Common myeloid progenitor, CD34-positive (primary cell): Measurements from ENCODE around the gene YIF1A. TPM values are rescaled to one million over a fixed set of nuclear protein-coding genes. Genes with fewer than 3 reads are reported as not detected.

Experiments
- CTCF ChIA-PET: fragments of 350-600 bp; sonication (Branson Sonifier 250); formaldehyde crosslinking; loops from one replicate; lab custom pipeline; 2021; ENCODE audit warnings: antibody characterized with exemption; lab: Charles Lee
- POLR2A ChIA-PET: fragments of 350-600 bp; sonication (Branson Sonifier 250); formaldehyde crosslinking; loops from one replicate; lab custom pipeline; 2021; ENCODE audit warnings: antibody characterized with exemption; lab: Charles Lee
- DNase-seq, 3 donors: peaks; one replicate each; pipeline versions ENCODE4 v3.0.0 to v3.0.0-alpha.2; 2013
- H3K27ac ChIP-seq, 2 experiments: 1 replicate in 1 of 2; 2 replicates in 1 of 2; pipeline ENCODE4 v1.7.0; 2013; ENCODE audit warnings: inconsistent platforms in 2 of 2, low read length in 2 of 2, mild to moderate bottlenecking in 2 of 2, low read depth in 1 of 2, moderate library complexity in 1 of 2; ENCODE audit not compliant: severe bottlenecking in 2 of 2, insufficient read depth in 1 of 2, poor library complexity in 1 of 2
- H3K27me3 ChIP-seq, 5 experiments: replicated peaks in 2 of 5; 1 replicate in 3 of 5; 2 replicates in 2 of 5; pipeline versions ENCODE4 v1.6.1 to v1.7.0; 2013; ENCODE audit warnings: low read length in 4 of 5, mild to moderate bottlenecking in 2 of 5, moderate library complexity in 2 of 5, inconsistent platforms in 1 of 5; ENCODE audit not compliant: insufficient read depth in 5 of 5, control insufficient read depth in 4 of 5
- H3K36me3 ChIP-seq, 4 experiments: 1 replicate in 2 of 4; 2 replicates in 2 of 4; pipeline versions ENCODE4 v1.6.1 to v1.7.0; 2013; ENCODE audit warnings: low read length in 3 of 4, control low read depth in 1 of 4, mild to moderate bottlenecking in 1 of 4; ENCODE audit not compliant: control insufficient read depth in 4 of 4, insufficient read depth in 4 of 4
- H3K4me1 ChIP-seq, 4 experiments: 1 replicate in 3 of 4; 2 replicates in 1 of 4; pipeline versions ENCODE4 v1.6.1 to v1.7.1; 2013; ENCODE audit warnings: low read length in 3 of 4, mild to moderate bottlenecking in 3 of 4, control low read depth in 1 of 4, inconsistent platforms in 1 of 4, moderate library complexity in 1 of 4; ENCODE audit not compliant: control insufficient read depth in 4 of 4, insufficient read depth in 4 of 4; ENCODE audit errors: control extremely low read depth in 1 of 4
- H3K4me3 ChIP-seq, 7 experiments: 1 replicate in 4 of 7; 2 replicates in 3 of 7; pipeline versions ENCODE4 v1.5.1 to v1.7.0; 2013; ENCODE audit warnings: mild to moderate bottlenecking in 7 of 7, low read length in 6 of 7, moderate library complexity in 6 of 7, inconsistent platforms in 2 of 7, low read depth in 2 of 7, control low read depth in 1 of 7; ENCODE audit not compliant: insufficient read depth in 4 of 7, control insufficient read depth in 1 of 7; ENCODE audit errors: extremely low read depth in 1 of 7
- H3K9me3 ChIP-seq, 5 experiments: 1 replicate in 4 of 5; 2 replicates in 1 of 5; pipeline versions ENCODE4 v1.6.1 to v1.7.1; 2013; ENCODE audit warnings: low read length in 4 of 5, mild to moderate bottlenecking in 2 of 5, inconsistent platforms in 1 of 5, low read depth in 1 of 5, moderate library complexity in 1 of 5; ENCODE audit not compliant: control insufficient read depth in 4 of 5, insufficient read depth in 2 of 5; ENCODE audit errors: control extremely low read depth in 1 of 5
- WGBS: methylation state at CpG from one replicate; pipeline ENCODE4 v1.1.5; 2013; ENCODE audit not compliant: insufficient coverage; 5-methylcytosine and 5-hydroxymethylcytosine counted together
- polyA plus RNA-seq: library from polyadenylated mRNA; unstranded; fragments of 120-200 nt; gene quantifications from one replicate; pipeline ENCODE4 v1.2.1, GENCODE V29; 2013

Gene YIF1A, protein sequence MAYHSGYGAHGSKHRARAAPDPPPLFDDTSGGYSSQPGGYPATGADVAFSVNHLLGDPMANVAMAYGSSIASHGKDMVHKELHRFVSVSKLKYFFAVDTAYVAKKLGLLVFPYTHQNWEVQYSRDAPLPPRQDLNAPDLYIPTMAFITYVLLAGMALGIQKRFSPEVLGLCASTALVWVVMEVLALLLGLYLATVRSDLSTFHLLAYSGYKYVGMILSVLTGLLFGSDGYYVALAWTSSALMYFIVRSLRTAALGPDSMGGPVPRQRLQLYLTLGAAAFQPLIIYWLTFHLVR
- polyA plus RNA-seq, result 27.0 TPM

- ChIA-PET POLR2A (interaction anchor here (0.6 to 1.2 kb wide), 5 partner anchors 10 to 369 kb away, joined by 3 to 5 read pairs (median 4); no protein-coding TSS in a partner anchor), CTCF (interaction anchor here (0.6 to 11.6 kb wide), 10 partner anchors 9 to 93 kb away, joined by 3 to 100 read pairs (median 6); partner anchors contain the start of gene RIN1)
- H3K27me3 ChIP-seq, result peaks cover 0 to 39% (median 17%) of the 10 kb centered on the region in 5 experiments
- 0% methylated on average over 82 of the region's 87 CpGs for WGBS
- H3K4me1 ChIP-seq, result peaks cover 0 to 37% (median 32%) of the 10 kb centered on the region in 4 experiments
- H3K4me3 ChIP-seq, result peak within 1 kb of the TSS; percentile 64 to 93 (median 80)
- peaks cover 0 to 8% (median 2%) of the 10 kb centered on the region in 4 experiments for H3K36me3 ChIP-seq
- peak; percentile 99 to 100 (median 99) for DNase-seq
- H3K9me3 ChIP-seq, result no peaks in the 10 kb centered on the region
- H3K27ac ChIP-seq, result peak within 1 kb of the TSS; percentile 33 to 83
These were observed at the start of gene YIF1A for GRCh38 chr11:66288671-66289547. TSS of gene YIF1A (minus strand) at chr11:66289143. CDS start at chr11:66288985, 158 bp downstream.

- ChIA-PET CTCF (interaction anchor here (0.5 to 2.4 kb wide), 5 partner anchors 8 to 77 kb away, joined by 3 to 15 read pairs (median 5); partner anchors contain the start of gene BRMS1), POLR2A (interaction anchor here (1.1 kb wide), 1 partner anchor 174 kb away, joined by 3 read pairs; no protein-coding TSS in a partner anchor)
- Histone ChIP-seq H3K9me3 (no peaks in the 10 kb centered on the region), H3K4me3 (no peak overlapping the region), H3K36me3 (peaks cover 6 to 52% (median 43%) of the 10 kb centered on the region in 4 experiments), H3K27me3 (peaks cover 0 to 2% (median 0%) of the 10 kb centered on the region in 5 experiments), H3K4me1 (peaks cover 0 to 22% (median 20%) of the 10 kb centered on the region in 4 experiments), H3K27ac (no peak overlapping the region)
- WGBS, result 90% methylated on average over 13 of the region's 18 CpGs
- DNase-seq, result no peak
These were observed 48.4 kb upstream of the YIF1A start for GRCh38 chr11:66337103-66337899.

DNA sequence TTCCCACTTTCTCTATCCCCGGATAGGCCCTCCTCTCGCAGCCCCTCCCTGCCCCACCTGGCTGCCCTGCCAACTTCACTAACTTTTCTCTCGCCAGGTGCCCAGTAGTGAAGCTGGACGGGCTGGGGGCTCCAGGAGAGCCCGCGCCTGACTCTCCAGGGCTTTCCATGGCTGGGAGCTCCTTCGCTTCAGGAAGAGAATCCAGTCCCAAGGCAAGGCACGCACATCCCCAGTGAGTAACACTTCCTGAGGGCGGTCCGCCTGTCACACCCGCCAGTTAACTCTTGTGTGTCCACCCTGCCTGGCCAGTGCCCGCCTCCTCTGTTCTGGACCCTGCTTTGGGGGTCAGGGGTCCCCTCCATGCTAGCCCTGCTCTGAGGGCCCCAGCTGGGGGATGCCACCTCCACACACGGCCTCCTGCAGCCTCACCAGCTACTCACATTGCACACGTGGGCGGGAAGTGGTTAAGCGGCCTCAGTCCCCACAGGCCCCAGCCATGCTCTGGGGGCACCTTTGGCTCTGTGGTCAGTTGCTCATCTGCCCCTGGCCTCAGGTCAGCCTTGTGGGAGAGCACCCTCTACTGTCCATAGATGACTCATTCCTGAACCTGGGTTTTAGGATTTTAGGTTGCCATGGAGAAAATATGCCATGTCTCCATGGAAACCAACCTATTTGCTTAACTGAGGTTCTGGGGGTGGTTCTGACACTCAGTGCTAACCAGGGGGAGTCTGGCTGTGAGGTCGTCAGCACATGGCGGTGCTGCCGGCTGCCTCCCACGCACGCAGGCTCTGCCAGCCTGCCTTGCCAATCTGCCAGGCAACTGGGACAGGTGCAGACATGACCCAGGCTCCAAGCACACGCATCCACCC, 47.5 kb upstream of the YIF1A start, which contains the start of gene RIN1:
TSS of gene RIN1 (minus strand) at position 201 of the 869 bp plus-strand sequence. CDS start at position 169, 32 bp downstream.
- peak within 1 kb of the TSS in 6 of 7 experiments; percentile 8 to 74 (median 49) for H3K4me3 ChIP-seq
- H3K4me1 ChIP-seq, result peaks cover 0 to 22% (median 20%) of the 10 kb centered on the region in 4 experiments
- peak; percentile 48 to 88 (median 84) for DNase-seq
- H3K36me3 ChIP-seq, result peaks cover 2 to 43% (median 35%) of the 10 kb centered on the region in 4 experiments
- H3K27me3 ChIP-seq, result peaks cover 0 to 2% (median 0%) of the 10 kb centered on the region in 5 experiments
- no peaks in the 10 kb centered on the region for H3K9me3 ChIP-seq
- no peak within 1 kb of the TSS for H3K27ac ChIP-seq
- ChIA-PET CTCF (interaction anchor here (0.9 to 7.3 kb wide), 5 partner anchors 9 to 119 kb away, joined by 3 to 86 read pairs (median 7); partner anchors contain the start of gene BRMS1), POLR2A (interaction anchor here (0.6 kb wide), 1 partner anchor 1692 kb away, joined by 3 read pairs; no protein-coding TSS in a partner anchor)
- 24% methylated on average over 22 of the region's 22 CpGs for WGBS

GRCh38 chr11:66335531-66336233, 46.7 kb upstream of the YIF1A start:
- CTCF ChIA-PET, result interaction anchor here (0.9 to 7.3 kb wide), 6 partner anchors 10 to 118 kb away, joined by 3 to 86 read pairs (median 7); partner anchors contain the start of gene BRMS1
- Histone ChIP-seq H3K36me3 (peaks cover 2 to 35% (median 28%) of the 10 kb centered on the region in 4 experiments), H3K27me3 (peaks cover 0 to 2% (median 0%) of the 10 kb centered on the region in 5 experiments), H3K4me3 (peak overlapping the region in 6 of 7 experiments; percentile 8 to 74 (median 49)), H3K27ac (no peak overlapping the region), H3K9me3 (no peaks in the 10 kb centered on the region), H3K4me1 (peaks cover 0 to 22% (median 20%) of the 10 kb centered on the region in 4 experiments)
- peak in 2 of 3 donors; percentile 18 to 42 for DNase-seq
- POLR2A ChIA-PET, result interaction anchor here (0.6 kb wide), 2 partner anchors 46 to 1693 kb away, joined by 3 read pairs; partner anchors contain the start of gene YIF1A
- 12% methylated on average over 31 of the region's 35 CpGs for WGBS

GRCh38 chr11:66334605-66335442, 45.9 kb upstream of the YIF1A start:
- no peak for DNase-seq
- ChIA-PET CTCF (interaction anchor here (0.5 to 7.3 kb wide), 8 partner anchors 10 to 1010 kb away, joined by 3 to 86 read pairs (median 5); partner anchors contain the start of gene BRMS1), POLR2A (interaction anchor here (0.6 kb wide), 1 partner anchor 46 kb away, joined by 3 read pairs; the partner anchor contains the start of gene YIF1A)
- no peak overlapping the region for H3K27ac ChIP-seq
- peaks cover 0 to 2% (median 0%) of the 10 kb centered on the region in 5 experiments for H3K27me3 ChIP-seq
- H3K4me3 ChIP-seq, result no peak overlapping the region
- H3K9me3 ChIP-seq, result no peaks in the 10 kb centered on the region
- H3K4me1 ChIP-seq, result peaks cover 0 to 22% (median 20%) of the 10 kb centered on the region in 4 experiments
- WGBS, result 92% methylated on average over 36 of the region's 42 CpGs
- peaks cover 2 to 27% (median 21%) of the 10 kb centered on the region in 4 experiments for H3K36me3 ChIP-seq
